ENCODE results near the gene CA5A. TPM values are rescaled to one million over a fixed set of nuclear protein-coding genes. Genes with fewer than 3 reads are reported as not detected.
A peak's percentile ranks its signal among the peaks of the same experiment; 100 is the strongest.

CA5A gene
- total RNA-seq, 6 experiments from 2014 or later: not detected

GRCh38 chr16:87961623-87962022 is 25.3 kb upstream of the CA5A start:
- H3K36me3 Mint-ChIP-seq (ENCODE audit: low read depth): peaks cover 12% of the 10 kb centered on the region
- no peak for TF ChIP-seq CTCF (IDR thresholded peaks at IDR 0.05)
- no peak for DNase-seq
- H3K4me3 Mint-ChIP-seq: no peak overlapping the region
- peak overlapping the region; percentile 32; the same call in 1 of the 2 replicates for H3K27ac Mint-ChIP-seq
- no peaks in the 10 kb centered on the region for H3K9me3 Mint-ChIP-seq
- no peaks in the 10 kb centered on the region for H3K27me3 Mint-ChIP-seq (ENCODE audit: insufficient read depth)
- peaks cover 58% of the 10 kb centered on the region for H3K4me1 Mint-ChIP-seq (ENCODE audit: low read depth)

GRCh38 chr16:87960852-87961251 is 24.5 kb upstream of the CA5A start:
- Mint-ChIP-seq H3K27ac (no peak overlapping the region), H3K4me3 (no peak overlapping the region), H3K9me3 (no peaks in the 10 kb centered on the region), H3K36me3 (ENCODE audit: low read depth) (peaks cover 12% of the 10 kb centered on the region), H3K27me3 (ENCODE audit: insufficient read depth) (no peaks in the 10 kb centered on the region), H3K4me1 (ENCODE audit: low read depth) (peaks cover 58% of the 10 kb centered on the region)
- TF ChIP-seq CTCF (IDR thresholded peaks at IDR 0.05): no peak
- no peak for DNase-seq

GRCh38 chr16:87960296-87960695 is 24.0 kb upstream of the CA5A start:
- TF ChIP-seq CTCF (IDR thresholded peaks at IDR 0.05): no peak

GRCh38 chr16:87959391-87959990 is 23.2 kb upstream of the CA5A start:
- Mint-ChIP-seq H3K36me3 (ENCODE audit: low read depth) (peaks cover 17% of the 10 kb centered on the region), H3K27me3 (ENCODE audit: insufficient read depth) (no peaks in the 10 kb centered on the region), H3K27ac (peak overlapping the region; percentile 31), H3K4me1 (ENCODE audit: low read depth) (peaks cover 62% of the 10 kb centered on the region), H3K9me3 (no peaks in the 10 kb centered on the region), H3K4me3 (no peak overlapping the region)
- no peak for TF ChIP-seq CTCF (IDR thresholded peaks at IDR 0.05)
- DNase-seq: no peak

More at GRCh38 chr16:87960296-87960695, 24.0 kb upstream of the CA5A start:
- Mint-ChIP-seq H3K27me3 (ENCODE audit: insufficient read depth) (no peaks in the 10 kb centered on the region), H3K4me3 (no peak overlapping the region), H3K4me1 (ENCODE audit: low read depth) (peaks cover 61% of the 10 kb centered on the region), H3K36me3 (ENCODE audit: low read depth) (peaks cover 17% of the 10 kb centered on the region), H3K27ac (no peak overlapping the region), H3K9me3 (no peaks in the 10 kb centered on the region)
- no peak for DNase-seq

- Mint-ChIP-seq H3K36me3 (ENCODE audit: low read depth) (peaks cover 17% of the 10 kb centered on the region), H3K4me3 (no peak overlapping the region), H3K27me3 (ENCODE audit: insufficient read depth) (no peaks in the 10 kb centered on the region), H3K4me1 (ENCODE audit: low read depth) (peaks cover 60% of the 10 kb centered on the region), H3K27ac (no peak overlapping the region), H3K9me3 (no peaks in the 10 kb centered on the region)
- no peak for DNase-seq
- no peak for TF ChIP-seq CTCF (IDR thresholded peaks at IDR 0.05)
Observed at GRCh38 chr16:87958632-87959031, 22.3 kb upstream of the CA5A start.

Measured in HFFc6 (cell line).